ENCODE results near the gene ARID3C.

- TF ChIP-seq GATA3 (IDR thresholded peaks at IDR 0.05; ENCODE audit: low read depth, low read length) (no peak), GATA2 (IDR thresholded peaks at IDR 0.05; ENCODE audit: low read depth, low read length) (peak; percentile 18; the same call in 1 of the 2 replicates)
Observed at GRCh38 chr9:34578241-34579103, 50.4 kb downstream of the ARID3C start.

All from SH-SY5Y (cell line).